H1 (cell line): ENCODE results near the gene SCGB1D2. TPM values are rescaled to one million over a fixed set of nuclear protein-coding genes. Genes with fewer than 3 reads are reported as not detected.

Source experiments
- BRCA1 ChIP-seq: IDR thresholded peaks from 2 replicates; pipeline ENCODE4 v1.6.1; 2012; ENCODE audit warnings: low read depth, low read length, improper control_type of control experiment
- CBX5 ChIP-seq: fragments of 300-800, 300-1000 bp; sonication (generic); IDR thresholded peaks from 2 replicates; pipeline ENCODE4 v1.7.1; 2016; ENCODE audit warnings: antibody characterized with exemption, low read length, low read depth
- EP300 ChIP-seq, 2 experiments: IDR thresholded peaks; 1 replicate in 1 of 2; 2 replicates in 1 of 2; pipeline ENCODE4 v1.6.1; 2011 to 2012; ENCODE audit warnings: low read depth in 2 of 2, low read length in 2 of 2, mild to moderate bottlenecking in 2 of 2, borderline replicate concordance in 1 of 2, inconsistent platforms in 1 of 2, moderate library complexity in 1 of 2
- USF2 ChIP-seq: IDR thresholded peaks from 2 replicates; pipeline ENCODE4 v1.6.1; 2011; ENCODE audit warnings: low read length, improper control_type of control experiment
- polyA plus RNA-seq, 7 experiments: library from polyadenylated mRNA; depleted of rRNA in 3 of 7; stranded (reverse) in 5 of 7; unstranded in 2 of 7; fragments of >200 nt in 5 of 7; fragments of 200-250 nt in 2 of 7; gene quantifications; 1 replicate in 5 of 7; 2 replicates in 1 of 7; 4 replicates in 1 of 7; pipeline versions ENCODE4 v1.2.1 to v1.2.3, GENCODE V29; 2011 to 2013; ENCODE audit warnings: missing spikeins in 2 of 7, mixed read lengths in 2 of 7
- total RNA-seq: library from RNA; stranded (reverse); fragmentation: NEBNext Ultra II Directional; extraction: Animal tissue kit (Norgen Biotek cat#: 25700); gene quantifications from 2 replicates; pipeline ENCODE4 v1.2.1, GENCODE V29; 2021

The SCGB1D2 gene
- total and polyA plus RNA-seq, 2 of the 8 experiments (the other 6 are each of a cell fraction or from before 2014, with no cell fraction given): not detected

- TF ChIP-seq USF2 (no peak), EP300 (IDR thresholded peaks at IDR 0.05; ENCODE audit: borderline replicate concordance in 1 of 2, low read depth in 2 of 2, low read length in 2 of 2) (no peak), CBX5 (no peak), BRCA1 (no peak)
- TF ChIP-seq, all 59 proteins: peak for 0
These were observed 9.7 kb downstream of the SCGB1D2 start (continued) for GRCh38 chr11:62251698-62252097.
